MM.1S (cell line): Measurements from ENCODE around the gene FPR1.

Experiments used
- EZH2 ChIP-seq: fragments of 300-600 bp; sonication (generic); optimal IDR thresholded peaks from 2 replicates; pipeline ENCODE3; 2017; ENCODE audit warnings: low read depth, mild to moderate bottlenecking, antibody characterized with exemption, low read length, mixed read lengths
- EZH2phosphoT487 ChIP-seq: fragments of 300-600 bp; sonication (generic); IDR thresholded peaks from 2 replicates; pipeline ENCODE4 v1.6.1; 2018; ENCODE audit warnings: antibody characterized with exemption, low read length
- TF ChIP-seq, protein P1 (sequence below): fragments of 300-600 bp; sonication (generic); IDR thresholded peaks from 2 replicates; pipeline ENCODE4 v1.5.1; 2016; ENCODE audit warnings: antibody characterized with exemption, low read length, mixed read lengths

DNA sequence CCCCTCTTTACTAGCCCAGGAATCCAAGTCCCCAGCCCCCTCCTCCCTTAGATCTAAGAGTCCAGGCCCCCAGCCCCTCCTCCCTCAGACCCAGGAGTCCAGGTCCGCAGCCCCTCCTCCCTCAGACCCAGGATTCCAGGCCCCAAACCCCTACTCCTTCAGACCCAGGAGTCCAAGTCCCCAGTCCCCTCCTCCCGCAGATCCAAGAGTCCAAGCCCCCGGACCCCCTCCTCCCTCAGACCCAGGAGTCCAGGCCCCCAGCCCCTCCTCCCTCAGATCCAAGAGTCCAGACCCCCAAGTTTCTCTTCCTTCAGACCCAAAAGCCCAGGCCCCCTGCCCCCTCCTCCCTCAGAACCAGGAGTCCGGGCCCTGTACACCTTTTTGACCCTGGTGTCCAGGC is 47.1 kb downstream of the FPR1 start:
- no peak for TF ChIP-seq EZH2
- TF ChIP-seq, protein P1, sequence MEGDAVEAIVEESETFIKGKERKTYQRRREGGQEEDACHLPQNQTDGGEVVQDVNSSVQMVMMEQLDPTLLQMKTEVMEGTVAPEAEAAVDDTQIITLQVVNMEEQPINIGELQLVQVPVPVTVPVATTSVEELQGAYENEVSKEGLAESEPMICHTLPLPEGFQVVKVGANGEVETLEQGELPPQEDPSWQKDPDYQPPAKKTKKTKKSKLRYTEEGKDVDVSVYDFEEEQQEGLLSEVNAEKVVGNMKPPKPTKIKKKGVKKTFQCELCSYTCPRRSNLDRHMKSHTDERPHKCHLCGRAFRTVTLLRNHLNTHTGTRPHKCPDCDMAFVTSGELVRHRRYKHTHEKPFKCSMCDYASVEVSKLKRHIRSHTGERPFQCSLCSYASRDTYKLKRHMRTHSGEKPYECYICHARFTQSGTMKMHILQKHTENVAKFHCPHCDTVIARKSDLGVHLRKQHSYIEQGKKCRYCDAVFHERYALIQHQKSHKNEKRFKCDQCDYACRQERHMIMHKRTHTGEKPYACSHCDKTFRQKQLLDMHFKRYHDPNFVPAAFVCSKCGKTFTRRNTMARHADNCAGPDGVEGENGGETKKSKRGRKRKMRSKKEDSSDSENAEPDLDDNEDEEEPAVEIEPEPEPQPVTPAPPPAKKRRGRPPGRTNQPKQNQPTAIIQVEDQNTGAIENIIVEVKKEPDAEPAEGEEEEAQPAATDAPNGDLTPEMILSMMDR, result no peak
- no peak for TF ChIP-seq EZH2phosphoT487
